HEK293 (cell line): ENCODE results near the gene VCL.

ENCODE experiments used
- CTCF ChIA-PET: fragments of 350-600 bp; formaldehyde crosslinking; extraction: SDS; loops from one replicate; lab custom pipeline; 2021; ENCODE audit warnings: antibody characterized with exemption; lab: Yijun Ruan, JAX
- POLR2A ChIA-PET: fragments of 300-600 bp; formaldehyde crosslinking; extraction: SDS; loops from one replicate; lab custom pipeline; 2020; ENCODE audit warnings: antibody characterized with exemption, inconsistent platforms; lab: Yijun Ruan, JAX
- H3K27ac ChIP-seq: fragments of 200-500 bp; sonication (Bioruptor generic); 2 replicates; pipeline ENCODE4 v1.5.1; 2014; ENCODE audit warnings: low read depth, low read length, control low read depth, inconsistent platforms; ENCODE audit errors: extremely low read depth
- H3K36me3 ChIP-seq, 2 experiments: fragments of 200-500 bp in 1 of 2; sonication (Bioruptor generic) in 1 of 2; 1 replicate in 1 of 2; 2 replicates in 1 of 2; pipeline ENCODE4 v1.5.1; 2014 to 2017; ENCODE audit warnings: inconsistent platforms in 2 of 2, low read length in 2 of 2; ENCODE audit not compliant: control insufficient read depth in 2 of 2, insufficient read depth in 1 of 2
- H3K4me1 ChIP-seq: fragments of 200-500 bp; sonication (Bioruptor generic); 2 replicates; pipeline ENCODE4 v1.5.1; 2014; ENCODE audit warnings: mild to moderate bottlenecking, low read length, inconsistent platforms; ENCODE audit not compliant: control insufficient read depth, insufficient read depth
- H3K4me3 ChIP-seq: 2 replicates; pipeline ENCODE4 v1.5.1; 2011; ENCODE audit warnings: low read depth, mild to moderate bottlenecking, control low read depth, low read length, moderate library complexity
- H3K9me3 ChIP-seq: fragments of 200-500 bp; sonication (Bioruptor generic); 2 replicates; pipeline ENCODE4 v1.5.1; 2014; ENCODE audit warnings: low read depth, low read length, inconsistent platforms; ENCODE audit not compliant: control insufficient read depth, insufficient read depth
- BCL11B ChIP-seq: fragments of 450-650 bp; formaldehyde crosslinking; IDR thresholded peaks from 2 replicates; pipeline ENCODE4 v1.5.1; 2016; ENCODE audit warnings: low read depth, missing biosample characterization, missing genetic modification characterization
- GLIS1 ChIP-seq: fragments of 450-650 bp; formaldehyde crosslinking; IDR thresholded peaks from 2 replicates; pipeline ENCODE4 v1.5.1; 2016; ENCODE audit warnings: missing biosample characterization, missing genetic modification characterization
- HOXD13 ChIP-seq: sonication (generic); formaldehyde crosslinking; IDR thresholded peaks from 2 replicates; pipeline ENCODE4 v1.8.0; 2022; ENCODE audit warnings: missing genetic modification reagents, borderline replicate concordance
- KLF16 ChIP-seq: fragments of 450-650 bp; formaldehyde crosslinking; IDR thresholded peaks from 2 replicates; pipeline ENCODE4 v1.5.1; 2017; ENCODE audit warnings: missing biosample characterization, missing genetic modification characterization
- SCRT1 ChIP-seq: fragments of 450-650 bp; formaldehyde crosslinking; IDR thresholded peaks from 2 replicates; pipeline ENCODE4 v1.5.1; 2016; ENCODE audit warnings: missing biosample characterization, missing genetic modification characterization, borderline replicate concordance
- YY2 ChIP-seq: fragments of 450-650 bp; formaldehyde crosslinking; IDR thresholded peaks from 2 replicates; pipeline ENCODE4 v1.5.1; 2016; ENCODE audit warnings: missing biosample characterization, missing genetic modification characterization
- ZNF202 ChIP-seq: fragments of 450-650 bp; formaldehyde crosslinking; IDR thresholded peaks from 2 replicates; pipeline ENCODE4 v1.5.1; 2016; ENCODE audit warnings: missing biosample characterization, missing genetic modification characterization, borderline replicate concordance
- ZNF24 ChIP-seq: fragments of 450-650 bp; formaldehyde crosslinking; IDR thresholded peaks from 2 replicates; pipeline ENCODE4 v1.5.1; 2016; ENCODE audit warnings: missing biosample characterization, missing genetic modification characterization
- ZNF302 ChIP-seq: fragments of 450-650 bp; formaldehyde crosslinking; IDR thresholded peaks from 2 replicates; pipeline ENCODE4 v1.5.1; 2016; ENCODE audit warnings: missing biosample characterization, missing genetic modification characterization, low read depth
- ZNF561 ChIP-seq: fragments of 450-650 bp; IDR thresholded peaks from 2 replicates; pipeline ENCODE4 v1.5.1; 2018; ENCODE audit warnings: missing biosample characterization, missing genetic modification characterization, borderline replicate concordance
- ZNF610 ChIP-seq: fragments of 450-650 bp; formaldehyde crosslinking; IDR thresholded peaks from 2 replicates; pipeline ENCODE4 v1.5.1; 2016; ENCODE audit warnings: missing biosample characterization, missing genetic modification characterization, borderline replicate concordance
- ZNF664 ChIP-seq: fragments of 450-650 bp; formaldehyde crosslinking; IDR thresholded peaks from 2 replicates; pipeline ENCODE4 v1.5.1; 2016; ENCODE audit warnings: missing biosample characterization, missing genetic modification characterization
- TF ChIP-seq, protein P1 (sequence below): fragments of 450-650 bp; formaldehyde crosslinking; optimal IDR thresholded peaks from 2 replicates; pipeline ENCODE3; 2016; ENCODE audit warnings: missing biosample characterization, mild to moderate bottlenecking, missing genetic modification characterization
- TF ChIP-seq, protein P2 (sequence below): fragments of 450-650 bp; formaldehyde crosslinking; IDR thresholded peaks from 2 replicates; pipeline ENCODE4 v1.5.1; 2016; ENCODE audit warnings: missing biosample characterization, missing genetic modification characterization
- TF ChIP-seq, protein P3 (sequence below): fragments of 450-650 bp; formaldehyde crosslinking; IDR thresholded peaks from 2 replicates; pipeline ENCODE4 v1.5.1; 2016; ENCODE audit warnings: missing biosample characterization, missing genetic modification characterization
- TF ChIP-seq, protein P4 (sequence below): fragments of 450-650 bp; formaldehyde crosslinking; IDR thresholded peaks from 2 replicates; pipeline ENCODE4 v1.5.1; 2016; ENCODE audit warnings: missing biosample characterization, missing genetic modification characterization

The VCL gene

DNA sequence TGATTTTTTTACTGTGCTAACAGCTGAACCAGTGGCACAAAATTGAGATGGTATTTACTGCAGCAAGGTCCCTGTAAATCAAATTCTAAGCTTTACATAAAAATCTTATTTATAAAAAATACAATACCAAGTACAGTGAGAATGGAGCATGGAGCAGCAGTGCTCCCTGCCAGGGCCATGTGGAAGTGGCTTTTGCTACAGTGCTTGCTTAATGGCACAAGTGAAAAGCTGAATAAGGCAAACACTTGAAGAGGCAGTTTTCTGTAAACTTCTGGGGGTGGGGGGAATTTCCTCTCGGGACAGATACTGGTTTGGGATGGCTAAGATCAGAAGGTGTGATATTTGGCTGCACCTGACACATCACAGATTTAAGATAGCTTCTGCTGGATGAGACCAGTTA lies 125.2 kb downstream of the VCL start (continued):
- TF ChIP-seq KLF16 (tag by site-specific recombination) (no peak), SCRT1 (no peak), ZNF302 (tag by site-specific recombination) (no peak), ZNF664 (tag by site-specific recombination) (no peak), HOXD13 (CRISPR knock-in tag) (no peak), YY2 (tag by site-specific recombination) (no peak)
- TF ChIP-seq, protein P1, sequence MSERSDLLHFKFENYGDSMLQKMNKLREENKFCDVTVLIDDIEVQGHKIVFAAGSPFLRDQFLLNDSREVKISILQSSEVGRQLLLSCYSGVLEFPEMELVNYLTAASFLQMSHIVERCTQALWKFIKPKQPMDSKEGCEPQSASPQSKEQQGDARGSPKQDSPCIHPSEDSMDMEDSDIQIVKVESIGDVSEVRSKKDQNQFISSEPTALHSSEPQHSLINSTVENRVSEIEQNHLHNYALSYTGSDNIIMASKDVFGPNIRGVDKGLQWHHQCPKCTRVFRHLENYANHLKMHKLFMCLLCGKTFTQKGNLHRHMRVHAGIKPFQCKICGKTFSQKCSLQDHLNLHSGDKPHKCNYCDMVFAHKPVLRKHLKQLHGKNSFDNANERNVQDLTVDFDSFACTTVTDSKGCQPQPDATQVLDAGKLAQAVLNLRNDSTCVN (tag by site-specific recombination): no peak
- TF ChIP-seq, protein P2, sequence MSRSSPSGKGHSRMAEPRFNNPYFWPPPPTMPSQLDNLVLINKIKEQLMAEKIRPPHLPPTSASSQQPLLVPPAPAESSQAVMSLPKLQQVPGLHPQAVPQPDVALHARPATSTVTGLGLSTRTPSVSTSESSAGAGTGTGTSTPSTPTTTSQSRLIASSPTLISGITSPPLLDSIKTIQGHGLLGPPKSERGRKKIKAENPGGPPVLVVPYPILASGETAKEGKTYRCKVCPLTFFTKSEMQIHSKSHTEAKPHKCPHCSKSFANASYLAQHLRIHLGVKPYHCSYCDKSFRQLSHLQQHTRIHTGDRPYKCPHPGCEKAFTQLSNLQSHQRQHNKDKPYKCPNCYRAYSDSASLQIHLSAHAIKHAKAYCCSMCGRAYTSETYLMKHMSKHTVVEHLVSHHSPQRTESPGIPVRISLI (tag by site-specific recombination): no peak
- TF ChIP-seq, protein P3, sequence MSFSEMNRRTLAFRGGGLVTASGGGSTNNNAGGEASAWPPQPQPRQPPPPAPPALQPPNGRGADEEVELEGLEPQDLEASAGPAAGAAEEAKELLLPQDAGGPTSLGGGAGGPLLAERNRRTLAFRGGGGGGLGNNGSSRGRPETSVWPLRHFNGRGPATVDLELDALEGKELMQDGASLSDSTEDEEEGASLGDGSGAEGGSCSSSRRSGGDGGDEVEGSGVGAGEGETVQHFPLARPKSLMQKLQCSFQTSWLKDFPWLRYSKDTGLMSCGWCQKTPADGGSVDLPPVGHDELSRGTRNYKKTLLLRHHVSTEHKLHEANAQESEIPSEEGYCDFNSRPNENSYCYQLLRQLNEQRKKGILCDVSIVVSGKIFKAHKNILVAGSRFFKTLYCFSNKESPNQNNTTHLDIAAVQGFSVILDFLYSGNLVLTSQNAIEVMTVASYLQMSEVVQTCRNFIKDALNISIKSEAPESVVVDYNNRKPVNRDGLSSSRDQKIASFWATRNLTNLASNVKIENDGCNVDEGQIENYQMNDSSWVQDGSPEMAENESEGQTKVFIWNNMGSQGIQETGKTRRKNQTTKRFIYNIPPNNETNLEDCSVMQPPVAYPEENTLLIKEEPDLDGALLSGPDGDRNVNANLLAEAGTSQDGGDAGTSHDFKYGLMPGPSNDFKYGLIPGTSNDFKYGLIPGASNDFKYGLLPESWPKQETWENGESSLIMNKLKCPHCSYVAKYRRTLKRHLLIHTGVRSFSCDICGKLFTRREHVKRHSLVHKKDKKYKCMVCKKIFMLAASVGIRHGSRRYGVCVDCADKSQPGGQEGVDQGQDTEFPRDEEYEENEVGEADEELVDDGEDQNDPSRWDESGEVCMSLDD (tag by site-specific recombination): no peak
- TF ChIP-seq, protein P4, sequence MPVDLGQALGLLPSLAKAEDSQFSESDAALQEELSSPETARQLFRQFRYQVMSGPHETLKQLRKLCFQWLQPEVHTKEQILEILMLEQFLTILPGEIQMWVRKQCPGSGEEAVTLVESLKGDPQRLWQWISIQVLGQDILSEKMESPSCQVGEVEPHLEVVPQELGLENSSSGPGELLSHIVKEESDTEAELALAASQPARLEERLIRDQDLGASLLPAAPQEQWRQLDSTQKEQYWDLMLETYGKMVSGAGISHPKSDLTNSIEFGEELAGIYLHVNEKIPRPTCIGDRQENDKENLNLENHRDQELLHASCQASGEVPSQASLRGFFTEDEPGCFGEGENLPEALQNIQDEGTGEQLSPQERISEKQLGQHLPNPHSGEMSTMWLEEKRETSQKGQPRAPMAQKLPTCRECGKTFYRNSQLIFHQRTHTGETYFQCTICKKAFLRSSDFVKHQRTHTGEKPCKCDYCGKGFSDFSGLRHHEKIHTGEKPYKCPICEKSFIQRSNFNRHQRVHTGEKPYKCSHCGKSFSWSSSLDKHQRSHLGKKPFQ (tag by site-specific recombination): no peak

DNA sequence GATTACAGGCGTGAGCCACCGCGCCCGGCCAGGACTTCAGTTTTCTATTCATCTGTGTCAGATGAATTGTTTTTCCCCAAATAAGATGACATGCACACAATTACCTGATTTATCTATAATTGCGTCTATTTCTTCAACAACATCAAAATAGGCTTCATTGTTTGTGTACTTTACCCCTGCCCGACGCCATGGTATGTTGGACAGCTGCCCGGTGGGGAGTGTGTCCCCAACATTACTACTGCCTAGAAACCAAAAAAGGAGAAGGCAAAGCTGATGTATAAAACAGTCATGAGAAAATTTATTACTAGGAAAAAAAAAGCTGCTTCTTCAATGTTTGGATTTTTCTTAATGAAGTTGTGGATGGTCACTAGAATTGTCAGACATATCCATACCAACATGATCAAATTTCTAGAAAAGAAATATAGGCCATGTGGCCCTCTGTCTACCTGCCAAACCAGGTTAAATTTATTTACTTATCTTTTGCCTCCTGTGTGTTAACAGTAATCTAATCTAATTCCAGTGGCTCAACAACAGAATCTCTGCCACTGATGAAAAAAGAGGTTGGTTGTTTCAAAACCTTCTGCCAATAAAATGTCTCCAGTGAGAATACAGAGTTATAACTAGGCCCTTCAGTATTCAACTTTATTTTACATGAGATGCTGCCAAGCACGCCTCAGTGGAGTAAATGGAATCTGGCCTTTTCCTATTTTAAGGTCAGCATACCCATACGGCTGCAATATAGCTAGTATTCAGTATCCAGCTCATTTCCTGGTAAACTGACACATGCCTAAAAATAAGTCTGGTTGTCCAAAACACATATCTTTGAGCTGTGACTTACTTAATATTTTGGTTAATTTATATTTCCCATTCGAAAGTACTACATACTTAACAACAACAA lies 136.3 kb downstream of the VCL start:
- POLR2A ChIA-PET: no interaction called here
- no peaks in the 10 kb centered on the region for H3K9me3 ChIP-seq
- no peak overlapping the region for H3K27ac ChIP-seq
- H3K4me3 ChIP-seq: no peak overlapping the region
- peaks cover 68 to 83% of the 10 kb centered on the region in 2 experiments for H3K36me3 ChIP-seq
- no peaks in the 10 kb centered on the region for H3K4me1 ChIP-seq
- CTCF ChIA-PET: interaction anchor here (0.7 to 2.3 kb wide), 3 partner anchors 17 to 251 kb away, joined by 3 to 10 read pairs (median 6); partner anchors contain the start of genes ADK and AP3M1
- TF ChIP-seq ZNF202 (tag by site-specific recombination) (no peak), GLIS1 (tag by site-specific recombination) (no peak), BCL11B (tag by site-specific recombination) (no peak), ZNF561 (tag by site-specific recombination) (no peak), ZNF24 (tag by site-specific recombination) (no peak), ZNF610 (no peak)
- TF ChIP-seq, protein P3 (tag by site-specific recombination): no peak
